GM18526 (cell line): ENCODE measurements around the gene VAC14.

Source experiments
- POLR2A ChIP-seq: IDR thresholded peaks from 3 replicates; pipeline ENCODE4 v1.6.1; 2011; ENCODE audit not compliant: insufficient read length; ENCODE audit errors: extremely low read depth

The VAC14 gene

DNA sequence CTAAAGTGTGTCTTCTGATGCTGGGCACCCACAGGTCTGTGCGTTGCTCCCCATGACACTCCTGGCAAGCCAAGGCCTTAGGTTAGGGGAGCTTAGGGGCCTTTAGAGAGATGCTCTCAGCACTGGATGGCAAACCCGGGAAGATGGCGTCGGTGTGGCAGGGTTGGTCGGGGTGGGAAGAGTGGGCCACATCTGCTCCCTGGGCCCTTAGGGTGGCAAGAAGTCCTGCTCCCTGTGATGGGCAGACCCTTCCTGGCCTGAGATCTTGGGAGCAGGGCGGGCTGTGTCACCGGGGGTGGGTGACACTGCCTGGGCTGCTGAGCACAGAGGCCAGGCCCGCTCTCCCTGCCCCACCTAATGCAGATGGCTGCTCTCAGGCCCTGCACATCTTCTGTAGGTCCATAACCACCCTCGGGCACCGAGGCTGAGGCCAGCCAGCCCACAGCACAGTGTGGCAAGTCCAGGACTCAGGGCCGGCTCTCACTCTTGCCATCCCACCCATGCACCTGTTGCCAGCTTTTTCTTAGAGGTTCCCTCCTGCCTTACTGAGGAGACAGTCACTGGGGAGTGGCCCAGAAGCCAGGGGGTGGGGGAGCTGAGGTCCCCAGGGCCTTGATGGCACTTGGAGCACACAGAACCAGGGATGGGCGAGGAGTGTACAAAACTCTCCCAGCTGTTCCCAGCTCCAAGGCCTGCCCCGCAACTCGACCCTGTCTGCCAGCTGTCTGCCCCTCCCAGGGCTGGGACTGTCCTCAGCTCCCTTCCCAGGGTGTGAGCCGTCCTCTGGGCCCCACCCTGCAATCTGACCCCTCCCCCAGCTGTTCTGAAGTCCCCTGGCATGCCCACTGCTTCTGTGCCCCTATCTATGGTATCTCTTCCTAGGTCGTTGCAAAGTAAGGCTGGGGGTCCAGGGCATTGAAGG is 110.7 kb downstream of the VAC14 start:
- TF ChIP-seq POLR2A, result no peak

DNA sequence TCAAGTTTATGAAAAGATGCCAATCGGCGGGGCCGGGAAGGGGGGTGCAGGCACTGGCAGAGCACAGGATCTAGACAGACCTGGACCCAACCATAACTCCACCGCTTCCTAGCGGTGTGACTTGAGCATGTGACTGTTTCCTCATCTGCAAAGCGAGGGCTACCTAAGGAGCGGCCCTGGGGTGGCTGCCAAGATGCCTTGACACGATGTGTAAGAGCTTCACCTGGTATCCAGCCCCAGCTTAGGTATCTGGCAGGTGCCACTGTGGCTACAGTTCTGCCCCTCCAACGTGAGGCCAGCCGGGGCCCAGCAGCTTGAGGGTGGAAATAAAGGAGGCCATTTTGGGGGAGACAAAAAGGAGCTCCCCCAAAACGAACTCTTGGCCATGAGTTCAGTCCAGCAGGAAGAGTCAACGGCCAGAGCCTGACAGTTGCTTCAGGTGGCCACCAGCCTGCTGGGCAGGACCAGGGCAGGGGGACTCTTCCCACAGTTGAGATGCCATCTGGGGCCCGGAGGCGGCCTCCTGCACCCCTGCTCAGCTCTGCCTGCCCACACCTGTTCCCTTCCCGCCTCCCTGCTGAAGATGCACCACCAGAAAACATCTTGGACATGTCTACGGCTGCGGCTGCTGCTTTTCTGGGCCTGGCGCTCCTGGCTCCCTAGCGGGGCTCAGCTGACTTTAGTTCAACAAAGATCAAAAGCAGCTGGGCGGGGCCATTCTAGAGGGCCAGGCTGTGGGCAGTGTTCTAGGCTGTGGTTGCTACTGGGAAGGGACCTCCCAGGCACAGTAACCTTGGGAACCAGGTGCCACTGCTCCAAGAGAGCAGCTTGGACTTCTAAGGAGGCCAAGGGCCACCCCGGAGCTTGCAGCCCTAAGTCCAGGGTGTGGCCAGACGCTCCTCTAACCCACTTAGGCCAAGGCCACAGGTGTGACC is 111.7 kb downstream of the VAC14 start:
- TF ChIP-seq POLR2A, result no peak

DNA sequence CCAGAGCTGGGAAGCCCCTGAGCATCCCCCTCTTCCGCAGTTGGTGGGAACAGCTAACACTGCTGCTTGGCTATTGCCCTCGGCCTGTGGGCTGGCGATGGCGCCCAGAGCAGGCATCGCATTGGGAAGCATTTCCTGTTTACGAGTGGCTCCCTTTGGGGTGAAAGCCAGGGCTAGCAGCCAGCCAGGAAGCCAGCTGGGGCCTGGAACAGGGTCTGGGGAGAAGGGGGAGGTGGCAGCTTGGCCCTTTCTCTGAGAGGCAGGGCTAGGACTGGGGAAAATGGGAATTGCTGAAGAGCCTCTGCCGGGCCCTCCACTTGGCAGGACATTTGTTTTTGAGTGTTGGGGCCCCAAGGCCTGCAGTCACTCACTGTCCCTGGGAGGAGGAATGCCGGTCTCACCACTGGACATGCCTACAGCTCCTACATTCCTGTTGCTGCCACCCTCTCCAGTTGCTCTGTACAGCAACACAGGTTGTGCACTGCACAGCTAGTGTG is 112.7 kb downstream of the VAC14 start:
- TF ChIP-seq POLR2A, result no peak

DNA sequence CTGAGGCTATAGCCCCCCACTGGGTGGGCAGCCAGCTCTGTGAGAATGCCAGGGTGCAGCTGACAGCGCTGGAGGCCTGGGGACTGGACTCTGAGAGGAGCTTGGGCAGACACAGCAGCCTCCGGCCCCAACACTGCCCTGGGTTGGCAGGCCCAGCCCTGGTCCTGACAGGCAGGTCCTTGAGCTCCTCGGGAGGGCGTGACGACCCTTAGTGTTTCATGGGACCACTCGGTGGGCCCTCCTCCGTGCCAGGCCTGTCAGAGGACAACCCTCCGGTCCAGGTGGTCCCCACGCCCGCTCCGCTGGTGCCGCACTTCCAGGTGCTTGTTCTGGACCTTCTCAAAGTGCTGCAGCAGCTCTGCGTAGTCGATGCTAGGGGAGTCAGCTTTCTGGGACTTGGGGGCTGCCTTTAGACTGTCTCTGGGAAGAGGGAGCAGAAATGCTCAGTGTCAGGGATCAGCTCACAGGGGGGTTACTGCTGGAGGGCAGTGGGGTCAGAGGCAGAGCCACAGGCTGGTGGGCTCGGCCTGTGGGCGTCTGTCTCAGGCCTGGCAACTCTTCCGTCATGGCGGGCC is 113.2 kb downstream of the VAC14 start:
- no peak for TF ChIP-seq POLR2A

DNA sequence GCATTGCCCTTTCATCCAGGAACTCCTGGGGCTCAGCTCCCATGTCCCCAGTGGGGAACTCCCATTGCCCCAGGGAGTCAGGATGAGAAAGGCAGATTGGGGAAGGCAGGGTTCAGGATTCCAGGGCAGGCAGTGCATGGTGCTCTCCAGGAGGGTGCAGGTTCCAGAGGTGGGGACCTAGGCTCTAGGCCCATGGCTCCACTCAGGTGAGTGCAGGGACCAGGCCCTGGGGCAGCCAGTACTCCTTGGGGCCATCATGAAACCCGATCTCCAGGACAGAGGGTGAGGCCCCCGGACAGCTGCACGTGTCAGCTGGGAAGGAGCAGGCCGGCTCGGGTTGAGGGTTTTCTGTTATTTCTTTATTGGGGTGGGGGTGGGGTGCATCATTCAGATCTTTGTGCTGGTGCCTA is 113.9 kb downstream of the VAC14 start:
- no peak for TF ChIP-seq POLR2A

DNA sequence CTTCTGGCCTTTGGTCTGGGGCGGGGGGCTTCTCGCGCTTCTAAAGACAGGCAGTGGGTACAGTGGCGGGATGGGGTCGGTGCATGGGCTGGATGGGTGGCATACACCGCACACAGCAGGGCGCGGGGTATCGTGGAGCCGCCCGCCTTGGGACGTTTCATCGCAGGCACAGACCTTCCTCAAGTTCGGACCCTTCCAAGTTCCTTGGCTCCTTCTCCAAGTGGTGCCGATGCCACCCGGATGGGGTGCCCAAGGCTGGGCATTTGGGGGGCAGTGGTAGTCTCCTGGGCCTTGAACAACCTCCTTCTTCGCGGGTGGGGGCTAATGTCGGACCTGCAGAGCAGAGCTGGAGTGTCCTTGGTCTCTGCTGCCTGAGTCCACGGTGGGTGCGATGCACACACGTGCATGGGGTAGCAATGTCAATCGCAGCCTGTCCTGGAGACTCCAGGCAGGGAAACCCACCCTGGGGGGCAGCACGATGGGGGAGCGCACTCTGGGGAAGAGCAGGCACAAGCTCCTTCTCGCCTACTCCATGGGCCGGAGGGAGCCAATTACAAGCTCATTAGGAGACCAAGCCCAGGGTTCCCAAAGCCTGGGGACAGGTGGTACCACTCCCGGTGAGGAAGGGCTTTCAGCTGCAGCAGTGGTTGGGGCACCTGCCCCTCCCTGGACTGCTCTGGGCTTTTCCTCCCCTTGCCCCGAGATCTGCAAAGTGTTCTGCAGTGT is 114.4 kb downstream of the VAC14 start:
- no peak for TF ChIP-seq POLR2A

DNA sequence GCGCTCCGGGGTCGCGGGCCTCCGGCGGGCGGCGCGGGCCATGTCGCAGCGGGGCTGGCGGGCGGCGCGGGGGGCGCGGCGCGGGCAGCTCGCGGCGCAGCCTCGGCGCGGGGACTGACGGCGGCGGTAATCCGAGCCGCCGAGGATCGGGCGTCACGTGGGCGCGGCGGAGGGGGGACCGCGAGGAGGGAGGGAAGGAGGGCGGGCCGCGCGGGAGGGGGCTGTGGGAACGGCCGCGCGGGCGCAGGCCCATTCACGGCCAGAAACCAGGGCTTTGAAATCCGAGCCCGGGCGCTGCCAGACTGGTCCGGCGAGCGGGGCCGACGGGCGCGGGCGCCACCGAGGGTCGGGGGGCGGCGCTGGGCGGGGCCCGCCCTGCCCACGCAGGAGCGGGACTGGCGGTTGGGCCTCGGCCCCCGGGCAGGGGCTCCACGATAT is 115.0 kb downstream of the VAC14 start, which contains the start of gene MTSS2:
TSS of gene MTSS2 (minus strand) at position 116 of the 438 bp plus-strand sequence. CDS start 262 bp downstream, outside the sequence.
- TF ChIP-seq POLR2A, result no peak

DNA sequence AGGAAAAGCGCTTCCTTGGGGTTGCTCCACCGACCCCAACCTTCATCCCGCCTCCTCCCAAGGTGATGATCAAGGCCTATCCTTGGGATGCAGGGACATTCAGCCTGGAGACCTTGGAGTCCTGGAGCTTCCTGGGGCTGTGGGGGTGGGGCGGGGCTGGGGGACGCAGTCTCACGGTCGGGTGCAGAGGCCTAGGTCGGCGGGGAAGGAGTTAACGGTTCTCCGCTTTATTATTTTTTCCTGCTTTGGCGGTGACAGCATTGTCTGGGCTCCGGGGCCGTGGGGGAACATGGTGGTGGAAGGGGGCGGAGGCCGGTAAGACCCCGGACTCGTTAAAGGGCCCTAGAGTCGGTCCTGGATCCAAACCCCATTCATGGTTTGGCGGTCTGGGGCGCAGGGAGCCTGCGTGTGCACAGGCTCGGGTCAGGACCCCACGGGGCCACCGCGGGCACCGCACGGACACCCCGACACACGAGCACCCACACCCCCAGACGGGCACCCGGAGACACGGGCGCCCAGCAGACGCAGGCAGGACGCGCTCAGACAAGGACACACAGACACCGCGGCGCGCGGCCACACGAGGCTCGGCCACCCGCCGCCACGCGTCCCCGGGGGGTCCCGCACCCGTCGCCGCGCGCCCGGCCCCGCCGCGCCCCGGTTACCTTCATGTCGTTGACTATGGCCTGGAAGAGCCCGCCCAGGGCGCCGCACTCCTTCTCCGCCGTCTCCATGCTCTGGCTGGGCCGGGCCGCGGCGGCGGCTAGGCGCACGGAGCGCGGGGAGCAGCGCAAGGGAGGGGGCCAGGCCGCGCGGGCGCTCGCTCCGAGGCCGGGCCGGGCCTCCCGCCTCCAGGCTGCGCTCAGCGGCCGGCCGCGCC is 115.7 kb downstream of the VAC14 start:
- no peak for TF ChIP-seq POLR2A

DNA sequence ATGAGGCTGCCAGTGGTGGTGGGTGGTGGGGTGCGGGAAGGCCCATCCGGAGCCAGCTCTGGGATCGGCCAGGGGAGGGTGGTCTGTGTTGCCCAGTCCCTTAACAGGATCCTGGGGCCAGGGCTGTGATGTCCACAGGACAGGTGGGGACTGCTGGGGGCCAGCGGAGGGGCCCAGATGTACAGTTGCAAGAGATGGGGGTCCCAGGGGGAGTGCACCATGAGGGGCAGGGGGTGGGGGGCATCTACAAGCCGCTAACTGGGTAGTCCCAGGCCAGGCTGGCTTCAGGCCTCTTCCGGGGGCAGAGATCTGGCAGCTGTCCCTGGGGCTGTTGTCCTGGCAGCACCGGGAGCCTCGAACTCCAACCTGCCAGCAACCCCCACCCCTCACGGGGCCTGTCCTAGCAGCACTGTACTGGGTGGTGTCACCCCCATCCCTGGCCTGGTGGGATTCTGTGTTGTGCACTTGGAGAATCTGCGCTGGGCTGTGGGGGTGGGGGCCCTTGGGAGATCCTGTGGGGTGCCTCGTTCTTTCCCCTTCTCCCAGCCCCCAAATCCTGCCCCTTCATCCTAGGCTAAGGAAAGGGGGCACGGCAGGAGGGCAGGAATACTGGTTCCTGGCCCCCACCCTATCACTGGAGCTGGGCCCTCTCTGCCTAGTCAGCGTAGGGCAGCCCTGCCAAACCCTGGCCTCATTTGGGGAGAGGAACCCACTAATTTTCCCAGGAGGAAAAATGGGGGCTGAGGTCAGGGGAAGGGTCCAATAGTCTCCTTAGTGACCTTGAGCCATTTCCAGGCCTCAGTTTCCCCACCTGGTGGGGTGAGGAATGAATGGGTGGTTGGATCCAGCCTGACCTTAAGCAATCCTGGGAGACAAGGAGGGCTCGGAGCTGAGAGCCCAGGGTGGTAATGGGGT is 116.6 kb downstream of the VAC14 start:
- TF ChIP-seq POLR2A, result no peak

DNA sequence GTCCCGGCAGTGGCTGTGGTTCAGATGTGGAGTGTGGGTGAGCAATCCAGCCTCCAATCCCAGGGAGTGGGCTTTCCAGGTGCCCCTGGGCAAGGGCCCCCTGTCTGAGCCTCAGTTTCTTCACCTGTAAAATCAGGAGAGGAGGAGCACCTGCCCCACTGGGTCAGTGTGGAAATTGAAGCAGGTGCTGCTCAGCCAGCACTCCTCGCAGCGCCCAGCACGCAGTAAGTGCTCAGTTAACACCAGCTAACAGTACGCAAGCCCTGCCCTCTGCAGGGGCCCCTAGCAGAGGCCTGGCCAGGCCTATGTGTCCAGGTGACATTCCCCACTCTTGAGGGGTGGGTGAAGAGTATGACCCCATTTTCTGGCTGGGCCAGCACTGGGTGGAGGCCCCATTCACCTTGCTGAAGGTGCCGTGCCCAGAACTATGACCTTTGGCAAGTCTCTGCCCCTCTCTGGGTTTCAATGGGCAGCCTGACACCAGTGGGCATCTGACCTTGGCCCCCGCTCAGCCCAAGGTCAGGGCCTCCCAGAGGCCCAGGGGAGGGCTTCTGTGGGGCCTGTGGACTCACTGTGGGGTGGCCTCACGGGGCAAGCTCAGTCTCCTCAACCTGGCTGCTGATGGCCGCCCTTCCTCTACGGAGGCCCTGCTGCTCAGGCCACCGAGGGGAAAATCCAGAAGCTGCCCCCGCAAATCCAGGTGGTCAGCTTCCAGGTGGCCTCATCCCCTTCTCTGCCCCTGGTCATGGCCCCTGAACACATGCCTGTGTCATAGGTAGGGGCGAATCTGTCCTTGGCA is 117.6 kb downstream of the VAC14 start:
- TF ChIP-seq POLR2A, result no peak

DNA sequence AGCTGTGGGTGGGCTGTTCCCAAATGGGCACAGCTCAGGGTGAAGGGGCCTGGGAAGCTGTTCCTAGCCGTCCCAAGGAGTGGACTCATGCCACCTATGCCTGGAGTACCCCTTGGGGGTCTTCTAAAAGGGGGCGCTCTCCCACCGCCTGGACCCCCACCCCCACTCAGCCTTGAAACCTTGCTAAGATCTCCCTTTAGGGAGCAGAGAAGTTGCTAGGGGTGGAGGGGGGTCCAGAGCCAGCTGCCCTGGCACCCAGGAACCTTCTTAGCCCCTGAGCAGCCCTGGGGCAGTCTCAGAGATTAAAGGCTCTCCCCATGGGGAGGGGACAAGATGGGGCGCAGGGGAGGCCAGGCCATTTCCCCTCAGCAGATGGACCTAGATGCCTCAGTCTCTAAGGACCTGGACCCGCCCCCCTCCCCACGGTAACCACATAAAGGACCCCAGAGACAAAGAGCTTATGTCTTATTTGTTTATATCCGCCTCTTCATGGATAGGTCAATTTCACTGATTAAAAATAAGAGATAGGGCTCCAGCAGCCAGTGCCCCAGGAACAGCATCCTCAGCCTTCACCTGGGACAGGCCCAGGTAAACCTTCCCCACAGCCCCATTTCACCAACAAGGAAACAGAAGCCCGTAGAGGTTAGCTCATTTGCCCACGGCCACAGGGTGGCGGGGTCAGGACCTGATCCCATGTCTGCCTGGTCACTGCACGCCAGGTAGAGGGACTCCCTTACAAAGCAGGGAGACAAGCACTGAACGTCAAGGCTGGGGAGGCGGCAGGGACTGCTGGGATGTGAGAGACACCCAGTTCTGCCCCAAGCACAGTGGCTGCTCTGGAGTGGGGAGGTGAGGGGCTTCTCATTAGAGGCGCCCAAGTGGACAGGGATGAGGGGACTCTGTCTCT is 118.5 kb downstream of the VAC14 start:
- TF ChIP-seq POLR2A, result no peak
